EL (cell line): ENCODE results near the gene BRAP.
"Not testable (repeated sequence)": the region's sequence is repeated elsewhere in the genome, so short reads cannot be mapped to it uniquely, and the experiment has no call there.

Experiments used
- DNase-seq: peaks from one replicate; pipeline ENCODE4 v3.0.0-alpha.2; 2016

Gene BRAP

GRCh38 chr12:111685811-111686573, at the start of gene BRAP, which contains the start of gene ACAD10:
Gene BRAP (minus strand): TSS chr12:111685956. CDS start chr12:111685792, 164 bp downstream.
Gene ACAD10 (plus strand): TSS chr12:111686053. CDS start chr12:111692710, 6,657 bp downstream.
- peak; percentile 93 for DNase-seq

- DNase-seq: no peak
These were observed 47.7 kb upstream of the BRAP start for GRCh38 chr12:111733340-111733915.

DNA sequence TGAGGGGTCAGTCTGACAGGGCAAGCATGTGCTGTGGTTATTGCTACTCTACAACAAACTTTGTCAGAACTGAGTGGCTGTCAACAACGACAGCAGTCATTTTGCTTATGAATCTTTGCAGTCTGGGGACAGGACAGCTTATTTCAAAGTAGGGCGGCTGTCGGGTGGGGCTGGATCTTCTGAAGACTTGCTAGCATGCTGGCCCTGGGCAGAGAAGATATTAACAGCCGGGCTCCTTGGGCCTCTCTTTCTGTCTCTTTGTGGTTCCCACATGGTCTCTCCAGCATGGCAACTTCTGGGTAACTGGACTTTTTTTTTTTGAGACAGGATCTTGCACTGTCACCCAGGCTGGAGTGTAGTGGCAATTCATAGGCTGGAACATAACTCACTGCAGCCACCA, 47.0 kb upstream of the BRAP start:
- no peak for DNase-seq

DNA sequence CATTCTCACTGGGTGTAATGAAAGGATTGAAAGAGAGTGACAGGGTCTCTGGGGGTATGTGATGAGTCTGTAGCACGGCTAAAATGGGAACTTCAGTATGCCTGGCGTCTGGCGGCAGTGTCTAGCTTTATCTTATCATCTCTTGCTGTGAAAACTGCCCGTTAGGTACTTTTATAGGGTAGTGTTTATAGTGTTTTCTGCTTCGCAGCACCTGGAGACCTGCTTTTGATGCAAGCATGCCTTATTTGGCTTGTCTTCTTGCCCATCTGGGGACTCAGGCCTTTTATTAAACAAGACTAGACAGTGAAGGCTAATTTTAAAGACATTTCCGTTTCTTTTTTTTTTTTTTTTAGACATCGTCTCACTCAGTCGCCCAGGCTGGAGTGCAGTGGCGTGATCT, 44.7 kb upstream of the BRAP start:
- DNase-seq: no peak

DNA sequence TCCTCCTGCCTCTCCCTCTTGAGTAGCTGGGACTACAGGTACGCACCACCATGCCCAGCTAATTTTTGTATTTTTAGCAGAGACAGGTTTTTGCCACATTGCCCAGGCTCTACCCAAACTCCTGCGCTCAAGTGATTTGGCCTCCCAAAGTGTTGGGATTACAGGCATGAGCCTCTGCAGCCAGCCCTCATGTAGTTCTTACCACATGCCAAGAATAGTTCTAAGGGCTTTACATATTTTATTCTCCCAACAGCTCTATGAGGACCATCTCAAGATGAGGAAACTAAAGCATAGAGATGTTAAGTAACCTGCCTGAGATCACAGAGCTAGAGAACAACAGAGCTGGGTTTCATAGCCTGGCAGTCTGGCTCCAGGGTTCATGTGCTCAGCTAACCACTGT, 43.0 kb upstream of the BRAP start:
- no peak for DNase-seq

DNA sequence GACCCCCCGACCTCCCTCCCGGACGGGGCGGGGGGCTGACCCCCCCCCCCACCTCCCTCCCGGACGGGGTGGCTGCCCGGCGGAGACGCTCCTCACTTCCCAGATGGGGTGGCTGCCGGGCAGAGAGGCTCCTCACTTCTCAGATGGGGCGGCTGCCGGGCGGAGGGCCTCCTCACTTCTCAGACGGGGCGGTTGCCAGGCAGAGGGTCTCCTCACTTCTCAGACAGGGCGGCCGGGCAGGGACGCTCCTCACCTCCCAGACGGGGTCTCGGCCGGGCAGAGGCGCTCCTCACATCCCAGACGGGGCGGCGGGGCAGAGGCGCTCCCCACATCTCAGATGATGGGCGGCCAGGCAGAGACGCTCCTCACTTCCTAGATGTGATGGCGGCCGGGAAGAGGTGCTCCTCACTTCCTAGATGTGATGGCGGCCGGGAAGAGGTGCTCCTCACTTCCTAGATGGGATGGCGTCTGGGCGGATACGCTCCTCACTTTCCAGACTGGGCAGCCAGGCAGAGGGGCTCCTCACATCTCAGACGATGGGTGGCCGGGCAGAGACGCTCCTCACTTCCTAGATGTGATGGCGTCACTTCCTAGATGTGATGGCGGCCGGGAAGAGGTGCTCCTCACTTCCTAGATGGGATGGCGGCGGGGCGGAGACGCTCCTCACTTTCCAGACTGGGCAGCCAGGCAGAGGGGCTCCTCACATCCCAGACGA, 38.0 kb upstream of the BRAP start:
- DNase-seq: not testable (repeated sequence)

GRCh38 chr12:111720457-111720856, 34.7 kb upstream of the BRAP start:
- no peak for DNase-seq

DNA sequence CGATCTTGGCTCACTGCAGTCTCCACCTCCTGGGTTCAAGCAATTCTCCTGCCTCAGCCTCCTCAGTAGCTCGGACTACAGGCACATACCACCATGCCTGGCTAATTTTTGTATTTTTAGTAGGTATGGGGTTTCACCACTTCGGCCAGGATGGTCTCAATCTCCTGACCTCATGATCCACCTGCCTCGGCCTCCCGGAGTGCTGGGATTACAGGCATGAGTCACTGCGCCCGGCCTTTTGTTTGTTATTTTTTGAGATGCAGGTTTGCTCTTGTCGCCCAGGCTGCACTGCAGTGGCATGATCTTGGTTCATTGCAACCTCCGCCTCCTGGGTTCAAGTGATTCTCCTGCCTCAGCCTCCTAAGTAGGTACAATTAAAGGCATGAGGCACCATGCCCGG, 33.6 kb upstream of the BRAP start:
- not testable (repeated sequence) for DNase-seq

DNA sequence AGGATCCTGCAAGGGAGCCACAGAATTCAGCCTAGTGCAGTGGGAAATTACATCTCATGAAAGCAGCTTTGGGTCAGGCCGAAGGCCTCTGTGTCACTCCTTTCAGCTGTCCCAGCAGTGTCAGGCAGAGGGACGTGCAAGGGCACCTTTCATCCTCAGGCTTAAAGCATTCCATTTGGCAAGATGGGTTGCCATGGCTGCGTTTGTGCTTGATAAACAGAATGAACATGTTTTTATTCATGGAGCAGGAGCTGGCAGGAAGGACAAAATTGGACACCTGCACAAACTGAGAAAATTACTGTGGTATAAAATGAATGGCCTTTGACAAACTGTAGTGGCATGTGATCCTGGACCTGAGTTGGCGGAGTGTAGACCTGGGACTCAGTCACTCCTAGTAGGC, 29.5 kb upstream of the BRAP start:
- DNase-seq: no peak

DNA sequence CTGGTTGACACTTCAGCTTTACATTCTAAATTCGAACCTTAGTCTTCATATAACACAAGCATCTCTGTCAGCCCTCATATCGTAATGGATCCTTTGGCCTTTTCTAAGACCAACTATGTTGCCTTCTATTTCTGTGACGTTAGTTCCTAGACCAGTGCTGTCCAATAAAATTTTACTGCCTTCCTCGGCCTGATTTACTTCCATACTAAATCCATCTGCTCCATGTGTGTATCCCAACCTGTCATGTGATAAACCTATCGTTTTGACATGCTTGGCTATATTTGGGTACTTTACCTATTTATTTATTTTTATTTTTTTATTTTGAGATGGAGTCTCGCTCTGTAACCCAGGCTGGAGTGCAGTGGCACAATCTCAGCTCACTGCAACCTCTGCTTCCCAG, 20.4 kb upstream of the BRAP start:
- no peak for DNase-seq

GRCh38 chr12:111705672-111706071, 19.9 kb upstream of the BRAP start:
- DNase-seq: no peak

- no peak for DNase-seq
These were observed 14.2 kb upstream of the BRAP start for GRCh38 chr12:111699962-111700361.

- DNase-seq: no peak
These were observed 8.1 kb upstream of the BRAP start for GRCh38 chr12:111693818-111694217.

GRCh38 chr12:111692575-111693210, 6.9 kb upstream of the BRAP start:
- peak; percentile 13 for DNase-seq

DNA sequence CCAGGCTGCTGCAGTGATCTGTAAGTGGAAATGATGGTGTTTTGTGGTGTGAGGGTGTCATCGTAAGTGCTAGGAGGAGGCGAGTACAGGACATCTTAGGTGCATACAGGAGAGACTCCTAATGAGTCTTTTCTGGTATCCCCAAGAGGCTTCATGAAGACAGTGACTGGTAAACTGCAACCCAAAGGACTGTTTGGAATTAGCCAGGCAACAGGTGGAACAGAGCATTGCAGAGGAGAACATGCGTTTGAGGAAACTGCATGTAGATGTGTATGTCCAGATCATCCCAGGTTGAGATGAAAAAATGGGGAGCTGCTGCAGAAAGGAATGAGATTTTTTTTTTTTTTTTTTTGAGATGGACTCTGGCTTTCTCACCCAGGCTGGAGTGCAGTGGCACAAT, 5.5 kb upstream of the BRAP start:
- DNase-seq: no peak

DNA sequence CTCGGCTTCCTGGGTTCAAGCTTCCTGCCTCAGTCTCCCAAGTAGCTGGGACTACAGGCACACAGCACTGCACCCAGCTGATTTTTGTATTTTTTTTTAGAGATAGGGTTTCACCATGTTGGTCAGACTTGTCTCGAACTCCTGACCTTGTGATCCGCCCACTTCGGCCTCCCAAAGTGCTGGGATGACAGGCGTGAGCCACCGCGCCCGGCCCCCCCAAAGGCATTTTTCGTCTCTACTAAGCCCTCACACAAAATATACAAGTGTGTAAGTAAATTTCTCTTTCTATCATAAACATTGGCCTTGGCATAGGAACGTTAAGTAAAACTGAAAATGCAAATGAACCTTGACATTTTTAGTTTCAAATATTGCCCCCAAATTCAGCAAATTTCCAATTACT, 2.2 kb upstream of the BRAP start:
- DNase-seq: no peak

DNA sequence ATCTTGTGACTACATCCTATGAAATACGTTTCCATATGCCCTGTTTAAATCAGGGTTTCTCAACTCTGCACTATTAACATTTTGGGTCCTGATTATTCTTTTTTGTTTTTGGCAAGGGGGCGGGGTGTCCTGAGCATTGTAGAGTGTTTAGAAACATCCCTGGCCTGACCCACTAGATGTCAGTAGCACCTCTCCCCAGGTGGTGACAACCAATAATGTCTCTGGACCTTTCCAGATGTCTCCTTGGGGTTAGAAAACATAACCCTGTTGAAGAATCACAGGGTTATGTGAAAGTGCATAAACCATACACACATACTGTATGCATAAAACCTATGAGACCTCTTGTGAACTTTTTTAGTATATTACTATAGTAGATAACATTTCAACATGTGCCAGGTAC, 1.5 kb upstream of the BRAP start:
- no peak for DNase-seq

DNA sequence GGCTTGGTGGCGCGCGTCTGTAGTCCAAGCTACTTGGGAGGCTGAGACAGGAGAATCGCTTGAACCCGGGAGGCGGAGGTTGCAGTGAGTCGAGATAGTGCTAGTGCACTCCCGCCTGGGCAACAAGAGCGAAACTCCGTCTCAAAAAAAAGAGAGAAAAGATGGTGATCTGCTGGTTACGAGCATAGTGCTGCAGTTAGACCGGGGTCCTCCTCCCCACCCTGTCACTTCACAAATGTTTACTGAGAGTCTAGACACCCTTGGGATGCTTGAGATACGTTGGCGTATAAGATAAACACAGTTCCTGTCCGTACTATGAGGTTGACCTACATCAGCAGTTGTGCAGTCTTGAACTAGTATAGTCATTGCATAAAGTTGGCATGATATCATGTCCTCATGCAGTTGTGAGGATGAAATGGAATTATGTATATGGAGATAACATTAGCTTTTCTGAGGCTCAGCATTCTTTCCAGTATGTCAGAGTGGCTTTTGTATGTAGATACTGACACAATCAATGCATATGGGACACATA, 884 bp upstream of the BRAP start:
- no peak for DNase-seq

GRCh38 chr12:111685322-111685810, 390 bp downstream of the BRAP start:
- no peak for DNase-seq

DNA sequence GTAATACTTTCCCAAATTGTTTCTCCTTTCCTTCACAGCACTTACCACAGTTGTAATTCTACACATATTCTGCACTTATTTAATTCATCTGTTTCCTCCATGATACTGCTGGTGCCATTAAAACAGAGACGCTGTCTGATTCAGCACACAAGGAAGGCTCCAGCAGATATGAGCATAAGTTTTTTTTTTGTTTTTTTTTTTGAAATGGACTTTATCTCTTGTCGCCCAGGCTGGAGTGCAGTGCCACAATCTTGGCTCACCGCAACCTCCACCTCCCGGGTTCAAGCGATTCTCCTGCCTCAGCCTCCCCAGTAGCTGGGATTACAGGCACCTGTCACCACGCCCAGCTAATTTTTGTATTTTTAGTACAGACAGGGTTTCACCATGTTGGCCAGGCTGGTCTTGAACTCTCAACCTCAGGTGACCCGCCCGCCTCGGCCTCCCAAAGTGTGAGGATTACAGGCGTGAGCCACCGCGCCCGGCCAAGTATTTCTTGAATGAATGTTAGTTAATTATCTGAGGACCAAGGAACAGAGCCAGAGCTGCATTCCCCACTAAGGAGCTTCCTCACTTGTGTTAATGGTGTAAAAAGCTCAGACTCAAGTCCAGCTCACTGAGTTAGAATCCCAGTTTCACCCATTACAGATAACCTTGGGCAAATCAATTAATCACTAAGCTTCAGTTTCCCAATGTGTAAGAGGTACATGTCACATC, 1.1 kb downstream of the BRAP start:
- not testable (repeated sequence) for DNase-seq

DNA sequence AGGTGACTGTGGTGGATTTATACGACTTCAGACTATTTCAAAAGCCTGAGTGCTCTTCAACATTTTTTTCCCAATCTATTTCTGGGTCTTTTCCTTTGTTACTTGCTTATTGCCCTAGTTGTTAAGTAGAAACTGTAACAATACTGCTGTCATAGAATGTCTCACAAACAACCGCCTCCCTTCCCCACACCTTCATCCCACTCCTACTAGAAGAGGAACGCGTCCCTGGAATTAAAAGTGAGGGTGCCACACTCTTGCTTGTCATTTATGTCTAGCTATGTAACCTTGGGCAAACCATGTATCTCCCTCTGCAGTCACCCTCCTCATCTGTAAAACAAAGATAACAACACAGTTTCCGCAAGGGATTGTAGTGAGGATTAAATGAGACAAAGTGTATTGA, 8.6 kb downstream of the BRAP start:
- no peak for DNase-seq

GRCh38 chr12:111673503-111673902, 12.3 kb downstream of the BRAP start:
- DNase-seq: peak; percentile 25
